Nephron progenitor cell (in vitro differentiated cells): ENCODE results near the gene LMAN1L.

Experiments used
- DNase-seq: peaks from one replicate; pipeline ENCODE4 v3.0.0; 2021
- H3K27ac Mint-ChIP-seq: 2 replicates; pipeline ENCODE4 v1.8.0; 2021; ENCODE audit warnings: mild to moderate bottlenecking, moderate library complexity, mixed read lengths
- H3K27me3 Mint-ChIP-seq: 2 replicates; pipeline ENCODE4 v1.8.0; 2021; ENCODE audit warnings: mild to moderate bottlenecking, low read depth, mixed read lengths; ENCODE audit not compliant: poor library complexity
- H3K36me3 Mint-ChIP-seq: 2 replicates; pipeline ENCODE4 v1.8.0; 2021; ENCODE audit warnings: low read depth, mixed read lengths
- H3K4me1 Mint-ChIP-seq: 2 replicates; pipeline ENCODE4 v1.8.0; 2021; ENCODE audit warnings: mixed read lengths
- H3K4me3 Mint-ChIP-seq: 2 replicates; pipeline ENCODE4 v1.8.0; 2021; ENCODE audit warnings: mild to moderate bottlenecking, moderate library complexity, mixed read lengths
- H3K9me3 Mint-ChIP-seq: 2 replicates; pipeline ENCODE4 v1.8.0; 2021; ENCODE audit warnings: mild to moderate bottlenecking, moderate library complexity, mixed read lengths
- TF ChIP-seq, protein P1 (sequence below): fragments of 200-600 bp; sonication (generic); IDR thresholded peaks from 2 replicates; pipeline ENCODE4 v1.5.0; 2021; ENCODE audit warnings: antibody characterized with exemption

Gene LMAN1L

GRCh38 chr15:74769463-74770025, 43.1 kb upstream of the LMAN1L start:
- no peaks in the 10 kb centered on the region for H3K9me3 Mint-ChIP-seq
- H3K27ac Mint-ChIP-seq, result no peak overlapping the region
- TF ChIP-seq, protein P1, sequence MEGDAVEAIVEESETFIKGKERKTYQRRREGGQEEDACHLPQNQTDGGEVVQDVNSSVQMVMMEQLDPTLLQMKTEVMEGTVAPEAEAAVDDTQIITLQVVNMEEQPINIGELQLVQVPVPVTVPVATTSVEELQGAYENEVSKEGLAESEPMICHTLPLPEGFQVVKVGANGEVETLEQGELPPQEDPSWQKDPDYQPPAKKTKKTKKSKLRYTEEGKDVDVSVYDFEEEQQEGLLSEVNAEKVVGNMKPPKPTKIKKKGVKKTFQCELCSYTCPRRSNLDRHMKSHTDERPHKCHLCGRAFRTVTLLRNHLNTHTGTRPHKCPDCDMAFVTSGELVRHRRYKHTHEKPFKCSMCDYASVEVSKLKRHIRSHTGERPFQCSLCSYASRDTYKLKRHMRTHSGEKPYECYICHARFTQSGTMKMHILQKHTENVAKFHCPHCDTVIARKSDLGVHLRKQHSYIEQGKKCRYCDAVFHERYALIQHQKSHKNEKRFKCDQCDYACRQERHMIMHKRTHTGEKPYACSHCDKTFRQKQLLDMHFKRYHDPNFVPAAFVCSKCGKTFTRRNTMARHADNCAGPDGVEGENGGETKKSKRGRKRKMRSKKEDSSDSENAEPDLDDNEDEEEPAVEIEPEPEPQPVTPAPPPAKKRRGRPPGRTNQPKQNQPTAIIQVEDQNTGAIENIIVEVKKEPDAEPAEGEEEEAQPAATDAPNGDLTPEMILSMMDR, result no peak
- peaks cover 18% of the 10 kb centered on the region for H3K27me3 Mint-ChIP-seq
- no peaks in the 10 kb centered on the region for H3K36me3 Mint-ChIP-seq
- no peak overlapping the region for H3K4me3 Mint-ChIP-seq
- DNase-seq, result no peak
- H3K4me1 Mint-ChIP-seq, result peaks cover 26% of the 10 kb centered on the region

- Mint-ChIP-seq H3K27me3 (peaks cover 16% of the 10 kb centered on the region), H3K36me3 (no peaks in the 10 kb centered on the region), H3K4me3 (no peak overlapping the region), H3K27ac (no peak overlapping the region), H3K4me1 (peaks cover 29% of the 10 kb centered on the region), H3K9me3 (no peaks in the 10 kb centered on the region)
- TF ChIP-seq, protein P1, result no peak
- no peak for DNase-seq
Measured at GRCh38 chr15:74770211-74770903, 42.3 kb upstream of the LMAN1L start.

GRCh38 chr15:74773329-74773728, 39.3 kb upstream of the LMAN1L start:
- Mint-ChIP-seq H3K4me1 (peaks cover 57% of the 10 kb centered on the region), H3K27ac (no peak overlapping the region), H3K36me3 (no peaks in the 10 kb centered on the region), H3K9me3 (no peaks in the 10 kb centered on the region), H3K4me3 (no peak overlapping the region), H3K27me3 (peaks cover 11% of the 10 kb centered on the region)
- no peak for DNase-seq
- TF ChIP-seq, protein P1, result no peak

DNA sequence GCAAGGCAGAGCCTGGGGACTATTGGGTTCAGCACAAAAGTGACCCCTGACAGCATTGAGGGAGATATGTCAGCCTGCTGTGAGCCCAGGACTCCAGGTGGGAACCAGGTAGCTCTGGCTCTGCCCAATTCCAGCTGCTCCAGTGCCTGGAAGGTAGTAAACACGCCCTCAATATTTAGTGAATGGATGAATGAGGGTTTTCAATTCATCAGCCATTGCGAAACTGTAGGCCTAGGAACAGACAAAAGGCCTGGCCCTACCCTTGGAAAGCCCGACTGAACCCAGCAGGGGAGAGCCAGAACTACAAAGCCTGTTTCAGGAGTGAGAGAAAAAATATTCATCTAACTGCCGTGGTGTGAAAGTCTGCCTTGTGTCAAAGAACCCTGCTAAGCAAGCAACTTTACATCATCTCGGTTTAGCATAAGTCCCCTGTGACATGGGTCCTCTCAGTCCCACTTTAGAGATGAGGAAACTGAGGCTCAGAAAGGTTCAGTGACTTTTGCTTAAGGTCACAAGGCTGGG, 38.8 kb upstream of the LMAN1L start:
- no peak for DNase-seq
- TF ChIP-seq, protein P1, result no peak
- H3K36me3 Mint-ChIP-seq, result no peaks in the 10 kb centered on the region
- H3K27me3 Mint-ChIP-seq, result peaks cover 14% of the 10 kb centered on the region
- H3K4me3 Mint-ChIP-seq, result no peak overlapping the region
- no peaks in the 10 kb centered on the region for H3K9me3 Mint-ChIP-seq
- H3K27ac Mint-ChIP-seq, result no peak overlapping the region
- peaks cover 58% of the 10 kb centered on the region for H3K4me1 Mint-ChIP-seq

DNA sequence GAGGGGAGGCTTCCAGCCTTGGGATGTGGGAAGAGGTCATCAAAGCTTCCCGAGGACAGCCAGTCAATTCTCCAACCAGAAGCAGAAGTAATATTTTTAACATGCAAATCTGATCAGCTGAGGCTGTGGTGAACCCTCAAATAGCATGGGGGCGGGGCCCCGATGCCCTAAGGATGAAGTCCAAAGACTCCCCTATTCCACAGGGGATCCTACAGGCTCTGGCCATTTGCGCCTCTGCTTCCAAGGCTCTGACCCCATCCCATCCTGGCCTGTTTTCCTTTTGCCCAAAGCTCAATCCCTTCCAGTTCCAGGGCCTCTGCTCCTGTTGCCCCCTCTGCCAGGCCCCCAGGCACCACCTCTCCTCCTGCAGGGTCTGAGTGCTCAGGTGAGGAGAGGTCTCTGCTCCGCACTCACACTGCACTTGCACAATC, 37.5 kb upstream of the LMAN1L start:
- no peak for DNase-seq
- TF ChIP-seq, protein P1, result no peak
- Mint-ChIP-seq H3K9me3 (no peaks in the 10 kb centered on the region), H3K4me3 (no peak overlapping the region), H3K36me3 (no peaks in the 10 kb centered on the region), H3K27ac (no peak overlapping the region), H3K4me1 (peaks cover 67% of the 10 kb centered on the region), H3K27me3 (peaks cover 11% of the 10 kb centered on the region)
